K562 (cell line): ENCODE measurements around the gene USP50. TPM values are rescaled to one million over a fixed set of nuclear protein-coding genes. Genes with fewer than 3 reads are reported as not detected.

ENCODE experiments used
- ATF3 ChIP-seq, 2 experiments: fragments of 450-650 bp in 1 of 2; sonication (generic) in 1 of 2; formaldehyde crosslinking in 1 of 2; IDR thresholded peaks in 1 of 2; conservative IDR thresholded peaks in 1 of 2; 2 replicates each; pipeline versions ENCODE4 v1.6.1 to v1.8.1; 2016 to 2023; ENCODE audit warnings: mild to moderate bottlenecking in 2 of 2, moderate library complexity in 2 of 2, inconsistent platforms in 1 of 2, missing genetic modification reagents in 1 of 2
- C11orf30 ChIP-seq: fragments of 450-650 bp; IDR thresholded peaks from 2 replicates; pipeline ENCODE4 v1.6.1; 2016; ENCODE audit warnings: low read depth, mild to moderate bottlenecking
- CAMTA2 ChIP-seq: fragments of 250-450 bp; sonication (Bioruptor Pico); conservative IDR thresholded peaks from 2 replicates; pipeline ENCODE4 v1.5.1; 2022
- FOXM1 ChIP-seq, 2 experiments: fragments of 450-650 bp in 1 of 2; sonication (generic) in 1 of 2; formaldehyde crosslinking in 1 of 2; IDR thresholded peaks; 2 replicates each; pipeline versions ENCODE4 v1.6.1 to v1.9.0; 2017 to 2022; ENCODE audit warnings: low read depth in 2 of 2, mild to moderate bottlenecking in 2 of 2, missing genetic modification reagents in 1 of 2, moderate library complexity in 1 of 2
- KDM1A ChIP-seq, 2 experiments: fragments of 450-650 bp; IDR thresholded peaks; 2 replicates each; pipeline ENCODE4 v1.6.1; 2016; ENCODE audit warnings: mild to moderate bottlenecking in 2 of 2
- MAFF ChIP-seq: IDR thresholded peaks from 2 replicates; pipeline ENCODE4 v1.6.1; 2012; ENCODE audit warnings: low read length, improper control_type of control experiment
- MAFK ChIP-seq: IDR thresholded peaks from 2 replicates; pipeline ENCODE4 v1.6.1; 2011; ENCODE audit warnings: low read length, improper control_type of control experiment
- NBN ChIP-seq: fragments of 450-650 bp; IDR thresholded peaks from 2 replicates; pipeline ENCODE4 v1.6.1; 2016; ENCODE audit warnings: low read depth, mild to moderate bottlenecking
- NFRKB ChIP-seq: fragments of 450-650 bp; IDR thresholded peaks from 2 replicates; pipeline ENCODE4 v1.6.1; 2016; ENCODE audit warnings: low read depth
- PYGO2 ChIP-seq: fragments of 450-650 bp; IDR thresholded peaks from 2 replicates; pipeline ENCODE4 v1.6.1; 2016; ENCODE audit warnings: mild to moderate bottlenecking, missing genetic modification characterization, moderate library complexity, missing compliant biosample characterization
- ZNF316 ChIP-seq: fragments of 450-650 bp; IDR thresholded peaks from 2 replicates; pipeline ENCODE4 v1.6.1; 2016
- polyA plus RNA-seq, 8 experiments: library from polyadenylated mRNA; depleted of rRNA in 4 of 8; stranded (reverse) in 5 of 8; unstranded in 3 of 8; fragments of >200 nt; fragmentation: Nextera tagmentation in 2 of 8; fragmentation: Illumina TruSeq in 1 of 8; extraction: Ambion mirVana in 2 of 8; extraction: Trizol in 1 of 8; gene quantifications; 2 replicates each; pipeline versions ENCODE4 v1.2.1 to v1.2.3, GENCODE V29; 2011 to 2014; ENCODE audit warnings: inconsistent platforms in 1 of 8, missing spikeins in 1 of 8
- total RNA-seq, 7 experiments: library from RNA; depleted of rRNA in 6 of 7; stranded (reverse); fragments of >200 nt in 6 of 7; fragmentation: Illumina TruSeq in 2 of 7; extraction: Trizol in 2 of 7; gene quantifications; 2 replicates each; pipeline versions ENCODE4 v1.2.1 to v1.2.3, GENCODE V29; 2011 to 2021; ENCODE audit warnings: low replicate concordance in 1 of 7
- TF ChIP-seq, protein P1 (sequence below), 2 experiments: fragments of 450-650 bp in 1 of 2; sonication (generic) in 1 of 2; formaldehyde crosslinking in 1 of 2; IDR thresholded peaks; 2 replicates each; pipeline versions ENCODE4 v1.7.1 to v1.9.0; 2016 to 2022; ENCODE audit warnings: inconsistent platforms in 1 of 2, mild to moderate bottlenecking in 1 of 2, missing genetic modification reagents in 1 of 2
- TF ChIP-seq, protein P2 (sequence below): fragments of 450-650 bp; IDR thresholded peaks from 2 replicates; pipeline ENCODE4 v1.7.1; 2018; ENCODE audit warnings: mild to moderate bottlenecking, low read depth; ENCODE audit not compliant: partially characterized antibody

USP50 gene
- total and polyA plus RNA-seq, 9 of the 15 experiments (the other 6 are each of a cell fraction or from before 2014, with no cell fraction given), result not detected

DNA sequence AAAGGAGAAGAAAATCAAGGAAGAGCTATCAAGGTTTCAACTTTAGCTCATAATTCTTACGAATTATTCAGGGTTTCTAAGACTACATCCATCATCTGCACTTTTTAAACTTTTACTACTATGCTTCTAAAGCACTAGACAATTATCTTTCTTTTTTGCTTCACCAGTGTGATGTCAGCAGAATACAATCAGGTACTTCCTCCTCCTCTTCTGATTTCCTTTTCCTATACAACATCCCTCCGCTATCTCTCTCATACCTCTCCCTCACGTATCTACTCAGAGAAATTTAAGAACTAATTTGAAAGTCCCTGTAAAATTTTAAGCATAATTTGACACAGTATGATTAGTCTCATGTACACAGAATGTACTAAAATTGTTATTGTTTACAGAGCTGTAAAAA, 47.3 kb upstream of the USP50 start (continued):
- TF ChIP-seq, protein P1, sequence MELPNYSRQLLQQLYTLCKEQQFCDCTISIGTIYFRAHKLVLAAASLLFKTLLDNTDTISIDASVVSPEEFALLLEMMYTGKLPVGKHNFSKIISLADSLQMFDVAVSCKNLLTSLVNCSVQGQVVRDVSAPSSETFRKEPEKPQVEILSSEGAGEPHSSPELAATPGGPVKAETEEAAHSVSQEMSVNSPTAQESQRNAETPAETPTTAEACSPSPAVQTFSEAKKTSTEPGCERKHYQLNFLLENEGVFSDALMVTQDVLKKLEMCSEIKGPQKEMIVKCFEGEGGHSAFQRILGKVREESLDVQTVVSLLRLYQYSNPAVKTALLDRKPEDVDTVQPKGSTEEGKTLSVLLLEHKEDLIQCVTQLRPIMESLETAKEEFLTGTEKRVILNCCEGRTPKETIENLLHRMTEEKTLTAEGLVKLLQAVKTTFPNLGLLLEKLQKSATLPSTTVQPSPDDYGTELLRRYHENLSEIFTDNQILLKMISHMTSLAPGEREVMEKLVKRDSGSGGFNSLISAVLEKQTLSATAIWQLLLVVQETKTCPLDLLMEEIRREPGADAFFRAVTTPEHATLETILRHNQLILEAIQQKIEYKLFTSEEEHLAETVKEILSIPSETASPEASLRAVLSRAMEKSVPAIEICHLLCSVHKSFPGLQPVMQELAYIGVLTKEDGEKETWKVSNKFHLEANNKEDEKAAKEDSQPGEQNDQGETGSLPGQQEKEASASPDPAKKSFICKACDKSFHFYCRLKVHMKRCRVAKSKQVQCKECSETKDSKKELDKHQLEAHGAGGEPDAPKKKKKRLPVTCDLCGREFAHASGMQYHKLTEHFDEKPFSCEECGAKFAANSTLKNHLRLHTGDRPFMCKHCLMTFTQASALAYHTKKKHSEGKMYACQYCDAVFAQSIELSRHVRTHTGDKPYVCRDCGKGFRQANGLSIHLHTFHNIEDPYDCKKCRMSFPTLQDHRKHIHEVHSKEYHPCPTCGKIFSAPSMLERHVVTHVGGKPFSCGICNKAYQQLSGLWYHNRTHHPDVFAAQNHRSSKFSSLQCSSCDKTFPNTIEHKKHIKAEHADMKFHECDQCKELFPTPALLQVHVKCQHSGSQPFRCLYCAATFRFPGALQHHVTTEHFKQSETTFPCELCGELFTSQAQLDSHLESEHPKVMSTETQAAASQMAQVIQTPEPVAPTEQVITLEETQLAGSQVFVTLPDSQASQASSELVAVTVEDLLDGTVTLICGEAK (IDR thresholded peaks at IDR 0.05), result peak; percentile 53; the same call in 1 of the 2 replicates
- TF ChIP-seq, protein P1 (CRISPR knock-in tag; IDR thresholded peaks at IDR 0.05), result no peak
- peak; percentile 18 to 50; a peak in 1 of 4 replicates for TF ChIP-seq KDM1A (IDR thresholded peaks at IDR 0.05)
- no peak for TF ChIP-seq NBN
- peak; percentile 80 for TF ChIP-seq ZNF316
- TF ChIP-seq FOXM1 (IDR thresholded peaks at IDR 0.05; ENCODE audit: low read depth), result no peak
- TF ChIP-seq FOXM1 (CRISPR knock-in tag; IDR thresholded peaks at IDR 0.05; ENCODE audit: low read depth), result no peak
- TF ChIP-seq CAMTA2, result no peak
- 0 out of 2 replicates have a peak, but pooled peaks have one; percentile 13 for TF ChIP-seq NFRKB
- TF ChIP-seq MAFF, result peak; percentile 39; the same call in 1 of the 2 replicates
- peak; percentile 77 for TF ChIP-seq C11orf30
- peak; percentile 42 for TF ChIP-seq MAFK
- no peak for TF ChIP-seq ATF3 (IDR thresholded peaks at IDR 0.05)
- TF ChIP-seq ATF3 (CRISPR knock-in tag; conservative IDR thresholded peaks at IDR 0.05), result no peak
- TF ChIP-seq, protein P2, sequence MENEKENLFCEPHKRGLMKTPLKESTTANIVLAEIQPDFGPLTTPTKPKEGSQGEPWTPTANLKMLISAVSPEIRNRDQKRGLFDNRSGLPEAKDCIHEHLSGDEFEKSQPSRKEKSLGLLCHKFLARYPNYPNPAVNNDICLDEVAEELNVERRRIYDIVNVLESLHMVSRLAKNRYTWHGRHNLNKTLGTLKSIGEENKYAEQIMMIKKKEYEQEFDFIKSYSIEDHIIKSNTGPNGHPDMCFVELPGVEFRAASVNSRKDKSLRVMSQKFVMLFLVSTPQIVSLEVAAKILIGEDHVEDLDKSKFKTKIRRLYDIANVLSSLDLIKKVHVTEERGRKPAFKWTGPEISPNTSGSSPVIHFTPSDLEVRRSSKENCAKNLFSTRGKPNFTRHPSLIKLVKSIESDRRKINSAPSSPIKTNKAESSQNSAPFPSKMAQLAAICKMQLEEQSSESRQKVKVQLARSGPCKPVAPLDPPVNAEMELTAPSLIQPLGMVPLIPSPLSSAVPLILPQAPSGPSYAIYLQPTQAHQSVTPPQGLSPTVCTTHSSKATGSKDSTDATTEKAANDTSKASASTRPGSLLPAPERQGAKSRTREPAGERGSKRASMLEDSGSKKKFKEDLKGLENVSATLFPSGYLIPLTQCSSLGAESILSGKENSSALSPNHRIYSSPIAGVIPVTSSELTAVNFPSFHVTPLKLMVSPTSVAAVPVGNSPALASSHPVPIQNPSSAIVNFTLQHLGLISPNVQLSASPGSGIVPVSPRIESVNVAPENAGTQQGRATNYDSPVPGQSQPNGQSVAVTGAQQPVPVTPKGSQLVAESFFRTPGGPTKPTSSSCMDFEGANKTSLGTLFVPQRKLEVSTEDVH, result peak; percentile 18
- TF ChIP-seq PYGO2, result no peak
